Measurements from ENCODE around the gene ABL1.

DNA sequence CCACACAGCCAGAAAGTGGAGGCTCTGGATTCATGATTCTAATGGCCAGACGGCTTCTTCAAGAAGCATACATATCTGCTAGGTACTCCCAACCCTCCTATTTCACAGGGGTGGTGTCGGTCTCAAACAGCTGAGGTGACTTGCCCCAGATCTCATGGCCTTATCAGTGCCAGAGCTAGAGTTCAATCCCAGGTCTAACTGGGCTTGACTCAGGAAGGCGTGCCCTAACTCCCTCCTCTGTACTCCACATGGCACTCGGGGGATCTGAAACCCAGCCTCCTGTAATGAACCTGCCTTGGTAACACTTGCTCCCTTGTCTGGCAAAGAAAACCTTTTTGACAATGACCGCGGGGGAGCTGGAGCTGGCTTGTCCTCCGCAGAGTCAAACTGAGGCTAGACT, 59.5 kb downstream of the ABL1 start:
- no peak for TF ChIP-seq ZNF654 (tag by site-specific recombination; IDR thresholded peaks at IDR 0.05; ENCODE audit: low read depth)
- TF ChIP-seq, protein P1, sequence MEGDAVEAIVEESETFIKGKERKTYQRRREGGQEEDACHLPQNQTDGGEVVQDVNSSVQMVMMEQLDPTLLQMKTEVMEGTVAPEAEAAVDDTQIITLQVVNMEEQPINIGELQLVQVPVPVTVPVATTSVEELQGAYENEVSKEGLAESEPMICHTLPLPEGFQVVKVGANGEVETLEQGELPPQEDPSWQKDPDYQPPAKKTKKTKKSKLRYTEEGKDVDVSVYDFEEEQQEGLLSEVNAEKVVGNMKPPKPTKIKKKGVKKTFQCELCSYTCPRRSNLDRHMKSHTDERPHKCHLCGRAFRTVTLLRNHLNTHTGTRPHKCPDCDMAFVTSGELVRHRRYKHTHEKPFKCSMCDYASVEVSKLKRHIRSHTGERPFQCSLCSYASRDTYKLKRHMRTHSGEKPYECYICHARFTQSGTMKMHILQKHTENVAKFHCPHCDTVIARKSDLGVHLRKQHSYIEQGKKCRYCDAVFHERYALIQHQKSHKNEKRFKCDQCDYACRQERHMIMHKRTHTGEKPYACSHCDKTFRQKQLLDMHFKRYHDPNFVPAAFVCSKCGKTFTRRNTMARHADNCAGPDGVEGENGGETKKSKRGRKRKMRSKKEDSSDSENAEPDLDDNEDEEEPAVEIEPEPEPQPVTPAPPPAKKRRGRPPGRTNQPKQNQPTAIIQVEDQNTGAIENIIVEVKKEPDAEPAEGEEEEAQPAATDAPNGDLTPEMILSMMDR (tag by site-specific recombination; IDR thresholded peaks at IDR 0.05), result no peak
- no peak for TF ChIP-seq ZNF24 (tag by site-specific recombination; IDR thresholded peaks at IDR 0.05)
- TF ChIP-seq ZNF274 (IDR thresholded peaks at IDR 0.05; ENCODE audit: low read length), result no peak
- no peak for TF ChIP-seq ZNF274 (tag by site-specific recombination; IDR thresholded peaks at IDR 0.05; ENCODE audit: borderline replicate concordance)
- TF ChIP-seq ZNF37A (tag by site-specific recombination; IDR thresholded peaks at IDR 0.05), result no peak
- TF ChIP-seq TCF7L2 (IDR thresholded peaks at IDR 0.05; ENCODE audit: borderline replicate concordance, low read depth, low read length), result no peak

Data from HEK293 (cell line).